Muscle of arm (tissue), 12 donors: ENCODE measurements around the gene HSPG2. TPM values are rescaled to one million over a fixed set of nuclear protein-coding genes. Genes with fewer than 3 reads are reported as not detected.
"Not testable (repeated sequence)": the region's sequence is repeated elsewhere in the genome, so short reads cannot be mapped to it uniquely, and the experiment has no call there.

Experiments used
- DNase-seq: peaks from one replicate; pipeline ENCODE4 v3.0.0-alpha.2; 2013
- polyA plus RNA-seq, 12 donors: library from polyadenylated mRNA; unstranded; fragments of 120-200 nt; gene quantifications; one replicate each; pipeline ENCODE4 v1.2.1, GENCODE V29; 2013; ENCODE audit not compliant: insufficient read length in 12 of 12

HSPG2 gene
- polyA plus RNA-seq, 12 donors, result 190 to 355 (median 246) TPM

DNA sequence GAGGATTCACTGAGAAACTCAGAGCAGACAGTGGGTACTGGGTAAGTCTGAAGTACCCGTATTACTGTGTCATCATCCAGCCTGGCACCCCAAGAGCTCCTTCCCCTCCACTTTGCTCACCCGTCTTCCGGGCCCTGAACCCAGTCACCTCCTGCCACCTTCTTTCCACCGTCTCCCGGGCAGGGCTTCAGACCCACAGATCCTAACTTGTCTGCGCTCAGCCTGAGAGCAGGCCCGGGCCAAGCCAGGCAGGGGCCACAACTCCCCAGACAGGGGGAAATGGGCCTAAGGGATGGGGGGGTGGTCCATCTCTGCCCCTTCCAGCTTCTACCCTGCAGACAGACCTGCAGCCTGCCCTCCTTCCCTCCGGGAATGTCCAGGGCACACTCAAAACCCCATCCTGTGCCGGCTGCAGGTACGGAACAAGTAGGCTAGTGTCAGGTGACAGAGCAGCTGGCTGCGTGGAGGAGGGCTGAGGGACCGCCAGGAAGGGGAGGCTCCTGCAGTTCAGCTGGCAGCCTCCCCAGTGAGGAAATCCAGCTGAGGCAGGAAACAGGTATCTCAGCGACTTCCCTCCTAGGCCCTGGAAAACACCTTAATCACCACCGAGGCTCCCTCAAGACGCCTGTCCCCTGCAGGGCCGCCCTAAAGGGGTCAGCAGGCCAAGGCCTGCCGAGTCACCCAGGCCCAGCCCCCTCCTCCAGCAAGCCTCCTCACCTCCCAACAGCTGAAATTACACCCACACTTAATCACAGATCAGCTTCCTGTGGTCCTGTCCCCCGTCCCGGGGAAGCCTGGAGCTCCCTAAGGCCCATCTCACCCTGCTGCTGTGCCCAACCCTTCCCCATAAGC, 3.5 kb downstream of the HSPG2 start:
- no peak for DNase-seq

DNA sequence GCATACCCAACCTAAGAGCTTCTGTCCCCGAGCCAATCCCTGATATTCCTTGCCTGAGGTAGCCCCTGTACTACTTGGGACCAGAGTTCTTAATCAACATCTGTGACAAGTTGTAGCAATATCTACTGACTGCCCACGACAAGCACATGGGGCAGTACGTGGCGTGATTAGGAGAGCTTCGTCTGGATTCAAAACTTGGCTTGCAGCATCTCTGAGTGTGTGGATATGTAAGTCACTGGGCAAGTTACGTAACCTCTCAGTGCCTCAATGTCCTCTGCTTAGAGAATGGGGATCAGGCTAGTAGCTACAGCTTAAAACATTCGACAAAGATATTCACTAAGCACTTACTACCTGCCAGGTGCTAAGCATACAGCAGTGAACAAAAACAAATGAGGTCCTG, 5.0 kb downstream of the HSPG2 start:
- no peak for DNase-seq

DNA sequence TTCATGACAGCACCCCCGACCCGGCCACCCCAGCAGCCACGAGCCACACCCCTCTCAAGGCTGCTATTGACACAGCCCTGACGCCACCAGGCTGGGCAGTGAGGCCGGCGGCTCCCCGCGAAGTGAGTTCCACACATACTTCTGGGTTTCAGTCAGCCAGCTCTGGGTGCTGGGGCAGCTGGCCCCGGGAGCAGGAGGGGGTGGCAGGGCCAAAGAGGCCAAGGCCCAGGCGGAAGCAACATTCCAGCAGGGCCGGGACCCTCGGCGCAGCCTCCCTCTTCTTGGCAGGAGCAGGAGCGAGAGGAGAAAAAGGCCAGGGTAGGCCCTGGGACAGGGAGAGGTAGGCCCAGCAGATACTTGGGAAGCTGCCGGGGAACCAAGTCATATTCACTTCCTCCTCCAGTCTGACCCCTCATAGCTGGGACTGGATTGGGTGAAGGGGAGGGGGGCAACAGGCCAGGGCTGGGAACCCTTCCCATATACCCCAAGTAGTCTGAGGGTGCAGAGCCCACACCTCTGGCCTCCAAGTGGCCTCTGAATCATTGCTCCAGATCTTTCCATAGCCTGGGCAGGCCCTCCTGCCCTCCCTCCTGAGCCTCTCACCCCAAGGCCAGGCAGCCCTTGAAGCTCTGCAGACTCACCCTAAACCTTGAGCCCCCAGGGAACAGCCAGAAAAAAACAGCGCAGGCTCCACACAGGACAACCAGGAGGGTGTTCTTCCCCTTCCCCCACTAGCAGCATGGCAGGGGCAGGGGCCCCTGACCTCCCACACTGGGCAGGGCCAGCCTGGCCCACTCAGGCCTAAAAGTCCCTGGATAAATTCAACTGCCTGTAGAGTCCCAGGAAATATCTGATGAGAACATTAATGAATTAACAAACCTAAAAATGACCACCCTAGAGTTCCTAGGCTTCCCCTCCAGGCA, 5.7 kb downstream of the HSPG2 start:
- no peak for DNase-seq

DNA sequence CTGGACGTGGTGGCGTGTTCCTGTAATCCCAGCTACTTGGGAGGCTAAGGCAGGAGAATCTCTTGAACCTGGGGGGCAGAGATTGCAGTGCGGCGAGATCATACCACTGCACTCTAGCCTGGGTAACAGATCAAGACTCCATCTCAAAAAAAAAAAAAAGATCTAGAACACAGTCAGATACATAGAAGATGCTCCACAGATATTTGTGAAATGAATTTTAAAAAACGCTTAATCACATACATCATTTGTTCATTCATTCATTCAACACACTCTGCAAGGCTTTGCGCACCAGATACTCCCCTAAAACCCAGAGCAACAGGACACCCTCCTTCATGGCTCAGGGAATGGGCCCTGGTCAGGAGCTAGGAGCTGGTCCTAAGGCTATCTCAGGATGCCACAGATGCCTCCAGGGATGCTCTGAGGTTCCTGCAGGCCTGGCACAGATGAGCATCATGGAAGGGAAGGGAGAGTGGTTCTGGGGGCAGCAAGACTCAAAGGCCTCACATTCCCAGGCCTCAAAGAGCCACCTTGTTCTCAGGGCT, 6.4 kb downstream of the HSPG2 start:
- no peak for DNase-seq

DNA sequence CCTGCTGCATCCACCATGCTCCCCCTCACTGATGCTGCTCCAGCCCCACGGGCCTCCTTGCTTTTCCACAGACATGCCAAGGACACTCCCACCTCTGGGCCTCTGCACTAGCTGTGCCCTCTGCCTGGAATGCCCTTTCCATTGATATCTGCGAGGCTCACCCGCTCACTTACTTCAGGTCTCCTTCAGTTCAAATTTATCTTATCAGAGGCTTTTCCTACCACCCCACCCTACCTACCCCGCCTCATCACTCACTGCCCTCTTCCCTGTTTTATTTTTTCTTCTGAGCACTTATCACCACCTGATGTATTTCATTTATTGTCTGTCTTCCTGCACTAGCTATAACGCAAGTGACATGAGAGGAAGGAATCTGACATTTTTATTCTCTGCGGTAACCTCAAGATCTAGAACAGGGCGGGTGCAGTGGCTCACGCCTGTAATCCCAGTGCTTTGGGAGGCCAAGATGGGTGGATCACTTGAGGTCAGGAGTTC, 7.0 kb downstream of the HSPG2 start:
- DNase-seq, result no peak

DNA sequence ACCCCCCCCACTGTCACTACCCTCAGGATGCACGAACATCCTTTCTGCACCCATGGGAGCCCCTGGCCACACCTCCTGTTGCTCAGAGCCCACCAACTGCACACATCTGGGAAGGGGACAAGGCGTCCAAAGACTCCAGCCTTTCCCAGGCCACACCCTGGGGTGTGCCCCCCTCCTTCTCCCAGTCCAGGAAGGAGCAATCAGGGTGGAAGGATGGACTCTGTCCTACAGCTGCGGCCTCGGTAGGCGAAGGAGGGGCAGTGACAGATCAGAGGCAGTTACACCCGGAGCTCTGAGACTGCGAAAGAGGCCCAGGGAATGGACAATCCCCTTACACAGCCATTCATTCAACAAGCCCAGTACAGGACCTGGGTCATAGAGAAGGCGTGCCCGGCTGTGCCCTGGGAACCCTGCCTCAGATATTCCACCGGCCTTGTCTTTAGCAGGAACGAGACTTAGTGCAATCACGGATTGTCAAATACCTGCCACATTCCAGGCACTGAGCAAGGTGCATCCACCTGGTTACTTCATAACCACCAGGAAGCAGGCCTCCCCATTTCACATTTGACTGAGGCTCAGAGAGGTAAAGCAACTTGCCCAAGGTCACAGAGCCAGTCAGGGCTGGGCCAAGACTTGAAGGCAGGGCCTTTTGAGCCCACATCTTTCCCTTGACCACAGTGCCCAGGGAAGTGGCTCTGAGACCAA, 9.4 kb downstream of the HSPG2 start:
- no peak for DNase-seq

DNA sequence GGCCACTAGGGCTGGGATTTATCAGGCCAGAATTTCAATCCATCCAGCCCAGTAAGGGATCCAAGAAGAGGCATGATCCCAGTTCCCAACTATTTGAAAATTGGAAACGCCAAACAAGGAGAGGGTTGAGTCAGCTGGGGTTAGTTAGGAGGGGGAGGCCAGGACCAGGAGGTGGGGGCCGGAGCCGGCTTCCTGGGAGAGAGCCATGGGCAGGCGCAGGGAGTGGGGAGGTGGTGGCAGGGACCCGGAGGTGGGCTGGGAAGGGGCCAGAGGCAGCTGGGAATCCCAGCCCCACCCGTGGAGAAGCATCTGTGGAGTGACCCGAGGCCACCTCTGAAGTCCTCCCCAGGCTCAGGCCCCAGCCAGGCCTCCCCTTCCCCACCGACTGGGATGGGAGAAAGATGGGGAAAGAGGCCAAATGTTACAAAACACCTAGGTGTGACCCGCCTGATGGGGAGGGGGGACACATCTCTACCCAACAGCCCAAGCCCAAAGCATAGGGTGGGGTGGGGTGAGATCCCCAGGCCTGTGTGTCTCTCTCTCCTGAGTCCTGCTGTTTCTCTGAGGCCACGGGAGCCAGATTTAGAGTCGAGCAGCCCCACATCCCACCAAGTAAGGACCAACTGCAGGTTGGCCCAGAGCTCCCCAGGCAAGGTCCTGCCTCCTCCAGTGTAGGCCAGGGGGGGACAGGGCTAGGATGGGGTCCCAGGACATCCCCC, 10.1 kb downstream of the HSPG2 start:
- peak; percentile 70 for DNase-seq

DNA sequence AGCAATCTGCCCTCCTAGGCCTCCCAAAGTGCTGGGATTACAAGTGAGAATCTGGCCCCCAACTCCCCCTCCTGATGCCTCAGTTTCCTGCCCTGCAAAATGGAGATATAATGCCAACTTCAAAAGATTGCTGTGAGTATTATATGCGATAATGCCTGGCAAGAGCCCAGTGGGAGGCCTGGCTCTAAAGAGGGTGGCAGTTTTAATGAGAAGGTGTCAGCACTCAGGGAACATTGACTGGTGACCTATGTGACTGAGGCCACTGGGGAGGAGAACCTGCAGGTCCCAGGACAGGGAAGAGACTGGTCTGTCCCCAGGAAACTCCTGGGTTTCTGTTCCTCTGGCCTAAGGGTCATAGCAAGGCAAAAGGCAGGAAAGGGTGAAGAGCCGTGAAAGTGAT, 11.0 kb downstream of the HSPG2 start:
- no peak for DNase-seq

DNA sequence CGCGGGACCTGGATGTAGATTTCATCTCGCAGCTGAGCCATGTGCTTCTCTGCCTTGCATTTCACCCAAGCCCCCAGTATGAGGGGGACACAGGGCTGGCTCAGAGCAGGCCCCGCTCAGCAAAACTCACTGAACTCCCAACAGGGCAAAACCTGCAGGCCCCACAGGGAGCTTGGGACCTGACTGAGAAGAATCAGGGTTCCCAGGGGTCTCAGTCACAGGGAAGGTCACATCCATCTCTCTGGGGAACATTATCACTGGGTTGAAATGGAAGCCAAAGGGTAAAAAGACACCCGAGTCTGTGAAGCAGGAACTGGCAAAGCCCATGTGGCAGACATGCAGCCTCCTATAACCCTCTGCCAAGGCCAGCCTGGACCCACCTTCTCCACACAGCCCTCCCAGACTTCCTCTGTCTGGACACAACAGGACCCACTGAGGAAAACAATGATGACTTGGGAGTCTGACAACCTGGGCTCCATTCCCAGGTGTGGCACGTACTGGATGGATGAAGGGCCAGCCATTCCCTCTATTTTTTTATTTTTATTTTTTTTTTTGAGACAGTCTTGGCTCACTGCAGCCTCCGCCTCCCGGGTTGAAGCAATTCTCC, 11.7 kb downstream of the HSPG2 start:
- no peak for DNase-seq

DNA sequence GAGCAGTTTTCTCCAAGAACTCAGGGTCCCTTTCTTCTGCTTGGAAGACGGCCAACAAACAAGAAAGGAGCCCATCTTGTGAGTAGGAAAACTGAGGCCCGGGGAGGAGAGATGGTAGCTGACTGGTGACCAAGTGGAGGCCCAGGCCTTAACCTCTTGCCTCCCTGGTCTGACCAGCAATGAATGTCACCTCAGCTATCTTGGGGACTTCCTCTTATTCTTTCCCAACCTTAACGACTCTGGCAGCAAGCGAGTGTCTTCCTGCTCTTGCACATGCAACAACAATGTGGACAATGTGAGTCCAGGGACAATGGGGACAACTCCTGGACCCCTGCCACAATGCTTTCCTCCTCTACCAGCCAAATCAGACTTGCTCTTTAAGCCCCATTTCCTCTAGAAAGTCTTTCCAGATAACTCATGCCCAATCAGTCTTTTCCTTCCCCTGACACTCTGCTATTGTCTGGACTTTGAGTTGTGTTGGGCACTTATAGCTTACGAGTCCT, 12.6 kb downstream of the HSPG2 start:
- DNase-seq, result no peak

DNA sequence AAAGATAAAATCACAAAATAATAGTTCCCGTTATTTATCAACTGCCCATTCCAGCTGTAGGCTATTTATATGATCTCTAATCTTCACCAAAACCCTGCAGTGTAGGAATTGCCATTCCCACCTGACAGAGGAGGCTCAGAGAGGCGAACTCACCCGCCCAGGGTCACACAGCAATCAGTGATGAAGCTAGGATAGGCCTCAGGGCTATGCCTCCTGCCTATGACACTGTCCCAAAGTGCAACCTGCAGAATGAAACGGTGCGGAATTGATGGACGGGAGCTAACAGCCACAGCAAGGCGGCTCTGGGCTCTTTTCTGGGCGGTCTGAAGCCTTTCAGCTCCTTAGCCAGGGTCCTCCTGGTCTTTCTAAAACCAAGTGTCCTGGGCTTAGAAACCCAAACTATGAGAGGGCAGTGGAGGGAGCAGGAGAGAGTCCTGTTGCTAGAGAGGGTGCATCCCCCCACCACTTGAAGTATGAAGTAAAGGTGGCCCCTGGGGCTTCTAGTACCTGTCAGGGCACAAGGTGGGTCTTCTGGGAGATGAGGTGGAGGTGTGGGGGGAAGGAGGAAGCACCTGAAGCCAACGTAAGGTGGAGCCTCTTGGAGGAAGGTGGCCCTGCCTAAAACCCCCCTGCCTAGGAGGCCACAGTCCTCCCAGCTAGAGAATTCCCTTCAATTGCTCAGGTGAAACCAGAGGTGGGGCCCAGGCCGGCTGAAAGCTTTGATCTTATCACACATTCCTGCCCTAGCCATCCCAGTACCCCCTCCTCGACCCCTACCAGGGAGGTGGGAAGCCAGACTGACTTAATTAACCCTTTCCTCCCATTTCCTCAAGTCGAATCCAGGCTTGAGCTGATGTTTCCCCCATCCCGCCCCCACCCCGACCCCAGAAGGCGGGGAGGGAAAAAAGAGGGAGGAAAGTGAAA, 14.8 kb downstream of the HSPG2 start:
- DNase-seq, result no peak

DNA sequence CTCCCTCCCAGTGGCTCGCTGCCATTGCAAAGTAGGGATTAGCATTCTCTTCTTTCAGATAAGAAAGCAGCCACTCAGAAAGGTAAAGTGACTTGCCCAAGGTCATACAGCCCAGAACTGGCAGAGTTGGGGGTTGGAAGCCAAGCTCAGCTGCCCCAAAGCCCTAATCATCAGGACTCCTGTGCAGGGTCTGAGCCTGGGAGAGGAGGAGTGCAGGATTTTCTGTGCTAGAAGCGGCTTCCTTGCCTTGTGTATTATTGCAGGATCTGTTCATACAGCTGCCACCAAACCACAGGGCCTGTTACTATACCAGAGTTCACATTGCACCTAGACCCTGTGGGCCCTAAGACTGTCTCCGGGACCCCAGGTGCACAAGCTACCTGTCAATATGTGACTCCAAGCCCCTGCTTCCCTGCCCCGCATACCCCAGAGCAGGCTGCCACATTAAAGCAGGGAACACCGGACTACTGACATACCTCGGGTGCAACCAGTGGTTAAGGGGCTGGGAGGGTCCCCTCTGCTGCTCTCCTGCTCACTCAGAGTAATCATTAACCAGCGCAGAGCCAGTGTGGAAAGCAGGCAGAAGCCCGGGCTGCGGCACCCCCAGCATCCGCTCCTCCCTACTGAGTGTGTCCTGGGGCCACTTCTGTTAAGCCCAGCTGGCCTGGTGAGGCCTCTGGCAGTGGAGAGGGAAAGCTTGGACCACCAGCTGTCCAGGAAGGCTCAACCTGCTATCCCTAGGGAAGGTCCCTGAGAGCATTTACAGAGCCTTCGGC, 15.8 kb downstream of the HSPG2 start:
- no peak for DNase-seq

DNA sequence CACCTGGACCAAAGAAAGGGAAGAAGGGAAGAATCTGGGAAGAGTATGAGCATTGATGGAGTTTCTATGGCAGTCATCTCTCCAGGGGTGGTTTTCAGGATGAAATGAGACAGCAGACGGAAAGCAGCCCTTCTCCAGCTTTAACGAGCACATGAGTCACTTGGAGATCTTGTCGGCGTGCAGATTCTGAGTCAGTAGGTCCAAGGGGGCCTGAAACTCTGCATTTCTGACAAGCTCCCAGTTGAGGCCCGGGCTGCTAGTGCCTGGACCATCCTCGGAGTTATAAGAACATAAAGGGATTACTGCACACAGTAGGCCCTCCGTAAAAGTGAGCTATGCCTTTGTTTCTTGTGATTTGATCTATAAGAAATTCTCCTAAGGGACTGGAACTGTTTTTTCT, 17.6 kb downstream of the HSPG2 start:
- no peak for DNase-seq

DNA sequence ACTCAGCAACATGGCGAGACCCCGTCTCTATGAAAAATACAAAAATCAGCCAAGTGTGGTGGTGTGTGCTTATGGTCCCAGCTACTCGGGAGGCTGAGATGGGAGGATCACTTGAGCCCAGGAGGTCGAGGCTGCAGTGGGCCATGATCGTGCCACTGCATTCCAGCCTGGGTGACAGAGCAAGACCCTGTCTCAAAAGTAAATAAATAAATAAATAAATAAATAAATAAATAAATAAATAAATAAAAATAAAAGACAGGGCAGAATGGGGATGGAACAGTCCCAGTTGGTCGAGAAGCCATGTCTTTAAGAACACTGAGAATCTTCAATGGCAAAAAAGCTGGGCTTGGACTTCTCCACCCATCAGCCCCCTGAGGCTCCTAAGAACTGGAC, 19.9 kb downstream of the HSPG2 start:
- DNase-seq, result not testable (repeated sequence)

DNA sequence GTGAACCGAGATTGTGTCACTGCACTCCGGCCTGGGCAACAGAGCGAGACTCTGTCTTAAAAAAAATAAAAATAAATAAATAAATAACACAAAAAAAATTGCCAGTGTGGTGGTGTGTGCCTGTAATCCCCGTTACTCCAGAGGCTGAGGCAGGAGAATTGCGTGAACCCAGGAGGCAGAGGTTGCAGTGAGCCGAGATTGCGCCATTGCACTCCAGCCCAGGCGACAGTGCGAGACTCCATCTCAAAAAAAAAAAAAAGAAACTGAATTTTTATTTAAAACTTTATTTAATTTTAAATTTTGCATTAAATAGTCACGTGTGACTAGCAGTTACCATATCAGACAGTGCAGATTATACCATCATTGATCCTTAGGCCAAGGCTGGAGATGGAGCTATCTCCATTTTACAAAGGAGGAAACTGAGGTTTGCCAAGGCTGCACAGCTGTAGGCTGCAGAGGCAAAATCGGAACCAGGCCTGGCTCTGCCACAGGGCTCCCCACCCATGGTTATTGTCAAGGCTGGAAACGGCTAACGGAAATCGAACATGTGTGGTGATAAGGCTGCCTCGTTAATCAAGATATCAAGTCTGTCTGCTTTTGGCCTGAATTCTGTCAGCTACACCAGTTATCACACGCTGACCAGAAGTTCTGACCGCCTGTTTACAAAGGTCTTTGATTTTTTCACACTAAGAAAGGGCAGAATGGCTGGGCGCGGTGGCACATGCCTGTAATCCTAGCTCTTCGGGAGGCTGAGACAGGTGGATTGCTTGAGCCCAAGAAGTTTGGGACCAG, 20.5 kb downstream of the HSPG2 start:
- DNase-seq, result no peak

DNA sequence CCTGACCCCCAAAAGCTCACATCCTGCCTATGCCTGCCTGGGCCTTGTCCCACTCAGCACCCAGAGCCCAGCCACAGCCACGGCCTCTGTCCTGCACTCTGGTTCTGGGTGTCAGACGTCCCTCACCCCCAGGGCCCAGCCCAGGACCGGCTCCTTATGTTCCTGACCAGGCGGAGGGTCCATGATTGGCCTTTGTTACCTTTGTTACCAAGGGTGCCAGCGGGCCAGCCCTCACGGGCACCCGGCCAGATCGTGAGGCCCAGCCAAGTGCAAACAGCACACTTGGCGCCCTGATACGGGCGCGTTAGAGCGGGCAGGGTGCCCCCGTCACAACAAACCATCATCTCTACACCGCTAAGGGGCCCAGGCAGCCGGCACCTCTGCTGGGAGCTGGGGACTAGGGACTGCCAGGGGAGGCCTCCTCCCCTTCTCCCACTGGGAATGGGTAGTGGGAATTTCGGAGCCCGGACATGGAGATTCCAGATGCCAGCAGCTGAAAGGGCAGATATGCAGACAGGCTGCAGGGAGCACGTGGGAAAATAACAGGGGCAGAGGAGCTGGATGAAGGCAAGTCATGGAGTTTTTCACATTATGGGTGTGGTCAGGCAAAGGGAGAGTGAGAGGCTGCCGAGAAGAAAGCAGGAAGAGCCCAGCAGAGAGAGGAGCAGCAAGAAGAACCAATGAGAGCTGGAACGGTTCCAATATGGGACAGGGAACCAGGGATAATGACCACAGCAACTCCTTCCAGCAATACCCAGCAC, 22.1 kb downstream of the HSPG2 start:
- DNase-seq, result no peak

DNA sequence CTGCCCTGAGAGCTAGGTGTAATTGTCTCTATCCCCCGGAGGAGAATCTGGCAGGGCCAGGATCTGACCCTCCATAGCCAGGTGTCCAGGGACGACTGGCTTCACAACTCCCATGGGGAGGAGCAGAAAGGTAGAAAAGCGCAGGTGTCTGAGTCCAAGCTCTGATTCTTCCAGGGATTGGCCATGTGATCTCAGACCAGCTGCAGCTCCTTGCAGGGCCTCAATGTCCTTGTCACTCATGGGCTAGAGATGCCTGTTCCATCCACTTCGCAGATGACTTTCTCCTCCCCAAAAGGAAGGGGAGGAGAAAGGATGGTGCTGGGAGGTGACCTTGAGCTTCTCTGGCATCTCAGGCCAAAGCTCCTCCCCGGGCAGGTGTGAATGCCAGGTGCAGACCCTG, 22.7 kb downstream of the HSPG2 start:
- no peak for DNase-seq
